HepG2 (cell line): ENCODE results near the gene VEGFB. TPM values are rescaled to one million over a fixed set of nuclear protein-coding genes. Genes with fewer than 3 reads are reported as not detected.

ENCODE experiments used
- ATAC-seq: fragments of 200-7000 bp; cut with Tn5 transposase; 3 replicates; pipeline ENCODE4 v1.9.1; 2020; ENCODE audit warnings: mild to moderate bottlenecking, moderate library complexity
- BruUV-seq: library from RNA; stranded (reverse); fragments of 400-500 nt; replicated peaks from 2 replicates; lab custom pipeline; 2021; lab: Mats Ljungman, UMichigan
- CTCF ChIA-PET: fragments of 300-600 bp; formaldehyde crosslinking; extraction: SDS; loops from one replicate; lab custom pipeline; 2021; ENCODE audit warnings: low total read pairs, inconsistent platforms, low intra/inter-chr PET ratio; lab: Yijun Ruan, JAX
- POLR2A ChIA-PET: fragments of 350-600 bp; sonication (Branson Sonifier 250); formaldehyde crosslinking; loops from one replicate; lab custom pipeline; 2020; ENCODE audit warnings: antibody characterized with exemption, inconsistent platforms; lab: Yijun Ruan, JAX
- DNase-seq: peaks from one replicate; pipeline ENCODE4 v3.0.0-alpha.2; 2015; ENCODE audit warnings: low spot score
- FAIRE-seq: peaks from 3 replicates; lab custom pipeline; 2011; peaks lifted over from hg19 to GRCh38; lab: Jason Lieb, UNC
- H2AFZ ChIP-seq: one replicate; pipeline ENCODE4 v1.6.1; 2011; ENCODE audit warnings: low read length, inconsistent platforms
- H3K27ac ChIP-seq: fragments of 300-600 bp; 3 replicates; pipeline ENCODE4 v1.8.0; 2011; ENCODE audit warnings: mixed run types, mild to moderate bottlenecking, mixed read lengths, low read length, inconsistent platforms; ENCODE audit not compliant: insufficient read depth; ENCODE audit errors: extremely low read length
- H3K27me3 ChIP-seq, 2 experiments: fragments of 200-600 bp in 1 of 2; 2 replicates in 1 of 2; 3 replicates in 1 of 2; pipeline versions ENCODE4 v1.6.0 to v1.8.0; 2011; ENCODE audit warnings: low read length in 2 of 2, mild to moderate bottlenecking in 2 of 2, moderate library complexity in 2 of 2, inconsistent platforms in 1 of 2; ENCODE audit not compliant: insufficient read depth in 2 of 2, control insufficient read depth in 1 of 2
- H3K36me3 ChIP-seq, 2 experiments: fragments of 200-600 bp in 1 of 2; replicated peaks in 1 of 2; 2 replicates in 1 of 2; 3 replicates in 1 of 2; pipeline versions ENCODE4 v1.5.1 to v1.8.0; 2011; ENCODE audit warnings: low read length in 2 of 2, inconsistent platforms in 1 of 2; ENCODE audit not compliant: insufficient read depth in 2 of 2, control insufficient read depth in 1 of 2
- H3K4me1 ChIP-seq: 2 replicates; pipeline ENCODE4 v1.5.1; 2012; ENCODE audit warnings: low read length, inconsistent platforms; ENCODE audit not compliant: insufficient read depth
- H3K4me2 ChIP-seq: 2 replicates; pipeline ENCODE4 v1.6.0; 2011; ENCODE audit warnings: low read depth, low read length, inconsistent platforms
- H3K4me3 ChIP-seq, 3 experiments: fragments of 200-600 bp in 1 of 3; sonication (generic), shearing (Covaris generic) in 1 of 3; replicated peaks in 1 of 3; 2 replicates each; pipeline ENCODE4 v1.5.1; 2011 to 2016; ENCODE audit warnings: low read length in 3 of 3, inconsistent platforms in 2 of 3, low read depth in 2 of 3, mild to moderate bottlenecking in 2 of 3, control low read depth in 1 of 3, mixed read lengths in 1 of 3; ENCODE audit not compliant: insufficient read depth in 1 of 3
- H3K79me2 ChIP-seq: one replicate; pipeline ENCODE4 v1.6.1; 2011; ENCODE audit warnings: low read length, inconsistent platforms; ENCODE audit not compliant: insufficient read depth
- H3K9ac ChIP-seq: 2 replicates; pipeline ENCODE4 v1.6.0; 2011; ENCODE audit warnings: mild to moderate bottlenecking, low read depth, low read length, inconsistent platforms; ENCODE audit not compliant: insufficient read depth
- H3K9me3 ChIP-seq: 2 replicates; pipeline ENCODE4 v1.5.1; 2012; ENCODE audit warnings: mild to moderate bottlenecking, low read length
- H4K20me1 ChIP-seq: 2 replicates; pipeline ENCODE4 v1.6.0; 2011; ENCODE audit warnings: inconsistent platforms, mild to moderate bottlenecking, low read length, moderate library complexity; ENCODE audit not compliant: insufficient read depth
- ARID2 ChIP-seq: sonication (generic); formaldehyde crosslinking; IDR thresholded peaks from 2 replicates; pipeline ENCODE4 v1.8.1; 2022; ENCODE audit warnings: mild to moderate bottlenecking, missing genetic modification reagents, borderline replicate concordance
- CEBPB ChIP-seq: IDR thresholded peaks from 2 replicates; pipeline ENCODE4 v1.6.1; 2011; ENCODE audit warnings: low read depth, low read length, improper control_type of control experiment, borderline replicate concordance
- DR1 ChIP-seq: sonication (generic); formaldehyde crosslinking; IDR thresholded peaks from 2 replicates; pipeline ENCODE4 v1.8.0; 2021; ENCODE audit warnings: mild to moderate bottlenecking, missing genetic modification reagents, inconsistent platforms
- HOXA3 ChIP-seq: sonication (generic); formaldehyde crosslinking; IDR thresholded peaks from 2 replicates; pipeline ENCODE4 v1.5.0; 2020; ENCODE audit warnings: missing genetic modification reagents
- MAFK ChIP-seq, 2 experiments: IDR thresholded peaks in 1 of 2; conservative IDR thresholded peaks in 1 of 2; 2 replicates each; pipeline ENCODE4 v1.6.1; 2011; ENCODE audit warnings: improper control_type of control experiment in 2 of 2, low read length in 2 of 2
- PHF8 ChIP-seq: sonication (generic); formaldehyde crosslinking; IDR thresholded peaks from 2 replicates; pipeline ENCODE4 v1.5.0; 2020; ENCODE audit warnings: missing genetic modification reagents
- SMAD3 ChIP-seq: sonication (generic); formaldehyde crosslinking; IDR thresholded peaks from 2 replicates; pipeline ENCODE4 v1.4.0; 2020; ENCODE audit warnings: missing genetic modification reagents
- SMARCC2 ChIP-seq: fragments of 450-650 bp; IDR thresholded peaks from 2 replicates; pipeline ENCODE4 v1.6.1; 2017; ENCODE audit warnings: antibody characterized with exemption, mild to moderate bottlenecking
- ZNF138 ChIP-seq: sonication (generic); formaldehyde crosslinking; IDR thresholded peaks from 2 replicates; pipeline ENCODE4 v1.5.0; 2020; ENCODE audit warnings: mild to moderate bottlenecking, low read depth, missing genetic modification reagents
- ZNF17 ChIP-seq: sonication (generic); formaldehyde crosslinking; IDR thresholded peaks from 2 replicates; pipeline ENCODE4 v1.5.0; 2020; ENCODE audit warnings: mild to moderate bottlenecking, missing genetic modification reagents
- ZNF382 ChIP-seq: sonication (generic); formaldehyde crosslinking; IDR thresholded peaks from 2 replicates; pipeline ENCODE4 v1.5.0; 2020; ENCODE audit warnings: missing genetic modification reagents, mild to moderate bottlenecking, borderline replicate concordance
- ZNF446 ChIP-seq: sonication (generic); formaldehyde crosslinking; IDR thresholded peaks from 2 replicates; pipeline ENCODE4 v1.5.0; 2020; ENCODE audit warnings: mild to moderate bottlenecking, missing genetic modification reagents
- ZNF776 ChIP-seq: sonication (generic); formaldehyde crosslinking; IDR thresholded peaks from 2 replicates; pipeline ENCODE4 v1.4.0; 2020; ENCODE audit warnings: mild to moderate bottlenecking, missing genetic modification reagents
- WGBS: methylation state at CpG from one replicate; pipeline ENCODE4 v1.1.6; 2017; ENCODE audit warnings: low lambda C conversion rate; 5-methylcytosine and 5-hydroxymethylcytosine counted together
- in situ Hi-C: cut with HindIII; loops from 2 replicates; pipeline ENCODE4 v1.10.0; 2017; ENCODE audit warnings: low pct_unique_long_range_greater_than_20kb; ENCODE audit not compliant: extremely low pct_ligation_motif_present
- intact Hi-C: fragments of 100-400 bp; cut with micrococcal nuclease; formaldehyde crosslinking; loops from one replicate; pipeline ENCODE4 v1.10.0; 2022; ENCODE audit not compliant: unreplicated experiment
- polyA plus RNA-seq, 8 experiments: library from polyadenylated mRNA; depleted of rRNA in 3 of 8; stranded (reverse) in 7 of 8; unstranded in 1 of 8; fragments of >200 nt; fragmentation: Illumina TruSeq in 4 of 8; extraction: Trizol in 4 of 8; gene quantifications; 2 replicates each; pipeline versions ENCODE4 v1.2.1 to v1.2.3, GENCODE V29; 2011 to 2016; ENCODE audit warnings: low read depth in 4 of 8, missing spikeins in 1 of 8, mixed read lengths in 1 of 8; ENCODE audit not compliant: insufficient read depth in 1 of 8
- total RNA-seq, 5 experiments: library from RNA; depleted of rRNA; stranded (reverse); fragments of >200 nt; fragmentation: Illumina TruSeq; extraction: Trizol; gene quantifications; 2 replicates each; pipeline ENCODE4 v1.2.3, GENCODE V29; 2016; ENCODE audit warnings: low read depth in 1 of 5
- TF ChIP-seq, protein P1 (sequence below): sonication (generic); formaldehyde crosslinking; IDR thresholded peaks from 2 replicates; pipeline ENCODE4 v1.4.0; 2020; ENCODE audit warnings: missing genetic modification reagents
- TF ChIP-seq, protein P2 (sequence below): sonication (generic); formaldehyde crosslinking; IDR thresholded peaks from 2 replicates; pipeline ENCODE4 v1.4.0; 2020; ENCODE audit warnings: missing genetic modification reagents
- TF ChIP-seq, protein P3 (sequence below): sonication (generic); formaldehyde crosslinking; conservative IDR thresholded peaks from 2 replicates; pipeline ENCODE4 v1.4.0; 2020; ENCODE audit warnings: missing genetic modification reagents
- TF ChIP-seq, protein P4 (sequence below): sonication (generic); formaldehyde crosslinking; IDR thresholded peaks from 2 replicates; pipeline ENCODE4 v1.5.0; 2020; ENCODE audit warnings: missing genetic modification reagents
- TF ChIP-seq, protein P5 (sequence below): IDR thresholded peaks from 2 replicates; pipeline ENCODE4 v1.6.1; 2016; ENCODE audit warnings: missing compliant biosample characterization, missing genetic modification reagents, borderline replicate concordance

VEGFB gene
- total and polyA plus RNA-seq, 2 of the 13 experiments (the other 11 are each of a cell fraction or from before 2014, with no cell fraction given), result 9.0 to 11.3 TPM

DNA sequence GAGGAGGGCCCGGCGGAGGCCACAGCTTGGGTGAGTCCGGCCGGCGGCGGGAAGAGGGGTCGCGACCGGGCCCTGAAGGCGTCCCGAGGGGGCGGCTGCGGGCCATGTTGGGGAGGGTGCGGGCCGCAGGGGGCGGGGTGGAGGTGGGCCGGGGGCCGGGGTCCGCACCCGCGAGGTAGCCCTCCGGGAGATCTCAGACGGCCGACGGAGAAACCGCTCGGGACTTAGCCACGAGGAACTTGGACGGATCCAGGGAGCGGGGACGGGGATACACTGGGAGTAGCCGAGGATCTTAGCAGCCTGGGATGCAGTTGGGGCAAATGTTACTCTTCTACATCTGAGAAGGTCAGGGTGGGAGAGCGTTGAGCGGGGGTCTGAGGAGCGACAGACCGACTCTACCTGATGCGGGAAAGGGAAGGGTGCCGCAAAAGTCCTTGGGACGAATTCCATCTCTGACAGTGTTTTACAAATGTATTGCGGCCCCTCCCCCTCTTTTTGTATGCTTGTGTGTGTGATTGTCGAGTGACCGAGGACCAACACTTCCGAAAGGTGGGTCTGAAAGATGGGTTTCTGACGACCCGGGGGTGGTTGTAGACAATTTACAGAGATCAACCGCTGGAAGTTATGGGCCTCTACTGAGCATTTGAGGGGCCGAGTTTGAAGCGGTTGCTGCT is 47.8 kb upstream of the VEGFB start:
- H2AFZ ChIP-seq, result no peak overlapping the region
- DNase-seq, result no peak
- intact Hi-C loops, result loop anchor here (5.0 to 10.0 kb wide), 2 partner anchors 56 to 118 kb away; partner anchors contain the start of genes CATSPERZ, ESRRA and FKBP2
- no peak overlapping the region for H3K4me3 ChIP-seq
- FAIRE-seq, result no peak
- no peak overlapping the region for H3K4me2 ChIP-seq
- ChIA-PET CTCF (no interaction called here), POLR2A (interaction anchor here (0.6 to 2.7 kb wide), 22 partner anchors 9 to 694 kb away, joined by 3 to 31 read pairs (median 6); partner anchors contain the start of genes BAD, ESRRA, FERMT3 and MACROD1)
- no peaks in the 10 kb centered on the region for H3K27me3 ChIP-seq
- peaks cover 3% of the 10 kb centered on the region in 2 experiments; a peak in 2 of 5 replicates for H3K36me3 ChIP-seq
- no peak overlapping the region for H3K27ac ChIP-seq
- no peak for ATAC-seq
- H4K20me1 ChIP-seq, result peaks cover 19% of the 10 kb centered on the region
- H3K4me1 ChIP-seq, result peaks cover 48% of the 10 kb centered on the region
- H3K9ac ChIP-seq, result no peak overlapping the region
- 0% methylated on average over 23 of the region's 48 CpGs for WGBS
- in situ Hi-C loops, result no loop called here
- H3K9me3 ChIP-seq, result no peaks in the 10 kb centered on the region
- BruUV-seq, result no TSS peak
- H3K79me2 ChIP-seq, result peaks cover 11% of the 10 kb centered on the region
- TF ChIP-seq, protein P1, sequence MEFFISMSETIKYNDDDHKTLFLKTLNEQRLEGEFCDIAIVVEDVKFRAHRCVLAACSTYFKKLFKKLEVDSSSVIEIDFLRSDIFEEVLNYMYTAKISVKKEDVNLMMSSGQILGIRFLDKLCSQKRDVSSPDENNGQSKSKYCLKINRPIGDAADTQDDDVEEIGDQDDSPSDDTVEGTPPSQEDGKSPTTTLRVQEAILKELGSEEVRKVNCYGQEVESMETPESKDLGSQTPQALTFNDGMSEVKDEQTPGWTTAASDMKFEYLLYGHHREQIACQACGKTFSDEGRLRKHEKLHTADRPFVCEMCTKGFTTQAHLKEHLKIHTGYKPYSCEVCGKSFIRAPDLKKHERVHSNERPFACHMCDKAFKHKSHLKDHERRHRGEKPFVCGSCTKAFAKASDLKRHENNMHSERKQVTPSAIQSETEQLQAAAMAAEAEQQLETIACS (CRISPR knock-in tag), result 0 out of 2 replicates have a peak, but pooled peaks have one; percentile 2
- no peak for TF ChIP-seq ZNF382 (CRISPR knock-in tag)
- TF ChIP-seq ZNF776, result 0 out of 2 replicates have a peak, but pooled peaks have one; percentile 38
- 0 out of 2 replicates have a peak, but pooled peaks have one; percentile 32 for TF ChIP-seq PHF8 (CRISPR knock-in tag)
- no peak for TF ChIP-seq SMAD3 (CRISPR knock-in tag)
- TF ChIP-seq ZNF446, result peak; percentile 54; the same call in 1 of the 2 replicates
- TF ChIP-seq MAFK (conservative IDR thresholded peaks at IDR 0.05 in 1 of 2, IDR thresholded peaks at IDR 0.05 in 1 of 2; ENCODE audit: low read length in 2 of 2), result no peak
- no peak for TF ChIP-seq DR1 (CRISPR knock-in tag)
- TF ChIP-seq, protein P2, sequence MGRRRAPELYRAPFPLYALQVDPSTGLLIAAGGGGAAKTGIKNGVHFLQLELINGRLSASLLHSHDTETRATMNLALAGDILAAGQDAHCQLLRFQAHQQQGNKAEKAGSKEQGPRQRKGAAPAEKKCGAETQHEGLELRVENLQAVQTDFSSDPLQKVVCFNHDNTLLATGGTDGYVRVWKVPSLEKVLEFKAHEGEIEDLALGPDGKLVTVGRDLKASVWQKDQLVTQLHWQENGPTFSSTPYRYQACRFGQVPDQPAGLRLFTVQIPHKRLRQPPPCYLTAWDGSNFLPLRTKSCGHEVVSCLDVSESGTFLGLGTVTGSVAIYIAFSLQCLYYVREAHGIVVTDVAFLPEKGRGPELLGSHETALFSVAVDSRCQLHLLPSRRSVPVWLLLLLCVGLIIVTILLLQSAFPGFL, result no peak
- no peak for TF ChIP-seq ARID2 (CRISPR knock-in tag)
- no peak for TF ChIP-seq HOXA3 (CRISPR knock-in tag)
- no peak for TF ChIP-seq SMARCC2
- no peak for TF ChIP-seq CEBPB
- no peak for TF ChIP-seq ZNF138
- no peak for TF ChIP-seq ZNF17 (CRISPR knock-in tag)
- TF ChIP-seq, protein P3, sequence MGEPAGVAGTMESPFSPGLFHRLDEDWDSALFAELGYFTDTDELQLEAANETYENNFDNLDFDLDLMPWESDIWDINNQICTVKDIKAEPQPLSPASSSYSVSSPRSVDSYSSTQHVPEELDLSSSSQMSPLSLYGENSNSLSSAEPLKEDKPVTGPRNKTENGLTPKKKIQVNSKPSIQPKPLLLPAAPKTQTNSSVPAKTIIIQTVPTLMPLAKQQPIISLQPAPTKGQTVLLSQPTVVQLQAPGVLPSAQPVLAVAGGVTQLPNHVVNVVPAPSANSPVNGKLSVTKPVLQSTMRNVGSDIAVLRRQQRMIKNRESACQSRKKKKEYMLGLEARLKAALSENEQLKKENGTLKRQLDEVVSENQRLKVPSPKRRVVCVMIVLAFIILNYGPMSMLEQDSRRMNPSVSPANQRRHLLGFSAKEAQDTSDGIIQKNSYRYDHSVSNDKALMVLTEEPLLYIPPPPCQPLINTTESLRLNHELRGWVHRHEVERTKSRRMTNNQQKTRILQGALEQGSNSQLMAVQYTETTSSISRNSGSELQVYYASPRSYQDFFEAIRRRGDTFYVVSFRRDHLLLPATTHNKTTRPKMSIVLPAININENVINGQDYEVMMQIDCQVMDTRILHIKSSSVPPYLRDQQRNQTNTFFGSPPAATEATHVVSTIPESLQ (CRISPR knock-in tag), result no peak
- TF ChIP-seq, protein P4, sequence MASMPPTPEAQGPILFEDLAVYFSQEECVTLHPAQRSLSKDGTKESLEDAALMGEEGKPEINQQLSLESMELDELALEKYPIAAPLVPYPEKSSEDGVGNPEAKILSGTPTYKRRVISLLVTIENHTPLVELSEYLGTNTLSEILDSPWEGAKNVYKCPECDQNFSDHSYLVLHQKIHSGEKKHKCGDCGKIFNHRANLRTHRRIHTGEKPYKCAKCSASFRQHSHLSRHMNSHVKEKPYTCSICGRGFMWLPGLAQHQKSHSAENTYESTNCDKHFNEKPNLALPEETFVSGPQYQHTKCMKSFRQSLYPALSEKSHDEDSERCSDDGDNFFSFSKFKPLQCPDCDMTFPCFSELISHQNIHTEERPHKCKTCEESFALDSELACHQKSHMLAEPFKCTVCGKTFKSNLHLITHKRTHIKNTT (CRISPR knock-in tag), result no peak
- TF ChIP-seq, protein P5, sequence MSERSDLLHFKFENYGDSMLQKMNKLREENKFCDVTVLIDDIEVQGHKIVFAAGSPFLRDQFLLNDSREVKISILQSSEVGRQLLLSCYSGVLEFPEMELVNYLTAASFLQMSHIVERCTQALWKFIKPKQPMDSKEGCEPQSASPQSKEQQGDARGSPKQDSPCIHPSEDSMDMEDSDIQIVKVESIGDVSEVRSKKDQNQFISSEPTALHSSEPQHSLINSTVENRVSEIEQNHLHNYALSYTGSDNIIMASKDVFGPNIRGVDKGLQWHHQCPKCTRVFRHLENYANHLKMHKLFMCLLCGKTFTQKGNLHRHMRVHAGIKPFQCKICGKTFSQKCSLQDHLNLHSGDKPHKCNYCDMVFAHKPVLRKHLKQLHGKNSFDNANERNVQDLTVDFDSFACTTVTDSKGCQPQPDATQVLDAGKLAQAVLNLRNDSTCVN (CRISPR knock-in tag), result no peak
